HG03066 (cell line): Measurements from ENCODE around the gene ADAMTS17.

Experiments
- ATAC-seq: cut with Tn5 transposase; IDR thresholded peaks from one replicate; pipeline ENCODE4 v1.9.1; 2021; ENCODE audit warnings: low read depth; ENCODE audit not compliant: unreplicated experiment

Gene ADAMTS17

GRCh38 chr15:100154338-100154737, 187.4 kb downstream of the ADAMTS17 start:
- ATAC-seq, result no peak

GRCh38 chr15:100152463-100152862, 189.3 kb downstream of the ADAMTS17 start:
- ATAC-seq, result no peak

GRCh38 chr15:100150906-100151305, 190.9 kb downstream of the ADAMTS17 start:
- ATAC-seq, result no peak

- ATAC-seq, result no peak
Observed at GRCh38 chr15:100147828-100148227, 193.9 kb downstream of the ADAMTS17 start.

- ATAC-seq, result no peak
Observed at GRCh38 chr15:100143378-100143777, 198.4 kb downstream of the ADAMTS17 start.

- ATAC-seq, result no peak
Observed at GRCh38 chr15:100141311-100142001, 200.3 kb downstream of the ADAMTS17 start.

GRCh38 chr15:100140527-100141308, 201.1 kb downstream of the ADAMTS17 start:
- no peak for ATAC-seq

- ATAC-seq, result no peak
Observed at GRCh38 chr15:100134586-100134985, 207.2 kb downstream of the ADAMTS17 start.

GRCh38 chr15:100134089-100134583, 207.6 kb downstream of the ADAMTS17 start:
- ATAC-seq, result no peak

GRCh38 chr15:100133001-100133400, 208.8 kb downstream of the ADAMTS17 start:
- no peak for ATAC-seq

GRCh38 chr15:100132309-100132708, 209.5 kb downstream of the ADAMTS17 start:
- no peak for ATAC-seq

GRCh38 chr15:100131321-100132224, 210.2 kb downstream of the ADAMTS17 start:
- ATAC-seq, result no peak

- no peak for ATAC-seq
Observed at GRCh38 chr15:100129677-100130076, 212.1 kb downstream of the ADAMTS17 start.

GRCh38 chr15:100125401-100126191, 216.2 kb downstream of the ADAMTS17 start:
- ATAC-seq, result no peak

GRCh38 chr15:100124936-100125335, 216.8 kb downstream of the ADAMTS17 start:
- no peak for ATAC-seq

GRCh38 chr15:100124361-100124760, 217.4 kb downstream of the ADAMTS17 start:
- ATAC-seq, result no peak

- ATAC-seq, result no peak
Observed at GRCh38 chr15:100123611-100124010, 218.2 kb downstream of the ADAMTS17 start.

GRCh38 chr15:100121285-100121684, 220.5 kb downstream of the ADAMTS17 start:
- no peak for ATAC-seq

- ATAC-seq, result no peak
Observed at GRCh38 chr15:100120111-100120510, 221.7 kb downstream of the ADAMTS17 start.

GRCh38 chr15:100118546-100118945, 223.2 kb downstream of the ADAMTS17 start:
- no peak for ATAC-seq
